PFSK-1 (cell line): ENCODE results near the gene DPEP1.

ENCODE experiments used
- FOXP2 ChIP-seq: optimal IDR thresholded peaks from 2 replicates; pipeline ENCODE3; 2011; ENCODE audit warnings: borderline replicate concordance, control low read depth, inconsistent platforms; ENCODE audit not compliant: insufficient read depth; ENCODE audit errors: extremely low read length, extremely low read depth
- POLR2AphosphoS5 ChIP-seq: IDR thresholded peaks from 2 replicates; pipeline ENCODE4 v1.6.1; 2012; ENCODE audit warnings: low read depth, mild to moderate bottlenecking, control low read depth, low read length, moderate library complexity
- SIN3A ChIP-seq: IDR thresholded peaks from 2 replicates; pipeline ENCODE4 v1.6.1; 2012; ENCODE audit warnings: mild to moderate bottlenecking, low read length, moderate library complexity, borderline replicate concordance; ENCODE audit not compliant: insufficient read depth
- TAF1 ChIP-seq: IDR thresholded peaks from 2 replicates; pipeline ENCODE4 v1.6.1; 2012; ENCODE audit warnings: low read length, control low read depth, borderline replicate concordance; ENCODE audit not compliant: insufficient read depth
- TF ChIP-seq, protein P1 (sequence below), 2 experiments: IDR thresholded peaks; 2 replicates each; pipeline versions ENCODE4 v1.6.1 to v1.8.0; 2011 to 2012; ENCODE audit warnings: low read depth in 2 of 2, low read length in 2 of 2, control low read depth in 1 of 2, inconsistent platforms in 1 of 2, mild to moderate bottlenecking in 1 of 2, moderate library complexity in 1 of 2; ENCODE audit not compliant: insufficient read depth in 1 of 2

The DPEP1 gene

DNA sequence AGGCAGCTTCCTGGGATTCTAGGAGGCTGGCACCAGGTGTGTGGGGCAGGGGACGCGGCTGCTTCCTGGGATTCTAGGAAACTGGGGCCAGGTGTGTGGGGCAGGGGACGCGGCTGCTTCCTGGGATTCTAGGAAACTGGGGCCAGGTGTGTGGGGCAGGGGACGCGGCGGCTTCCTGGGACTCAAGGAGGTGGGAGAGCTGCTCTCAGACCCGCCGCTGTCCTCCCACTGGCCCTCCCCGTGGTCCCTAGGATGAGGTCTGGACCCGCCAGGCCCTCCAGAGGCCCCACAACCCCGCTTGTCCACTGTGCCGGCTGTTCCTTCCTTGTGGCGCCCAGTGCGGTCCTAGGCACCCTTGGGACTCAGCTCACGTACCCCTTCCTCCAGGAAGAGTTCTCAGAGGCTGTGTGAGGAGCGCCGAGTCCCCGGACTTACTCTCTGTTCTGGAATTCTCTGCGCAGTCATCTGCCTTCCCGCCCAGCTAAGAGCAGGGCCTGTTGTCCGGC lies 565 bp downstream of the DPEP1 start:
- TF ChIP-seq TAF1 (no peak), POLR2AphosphoS5 (no peak), FOXP2 (no peak), SIN3A (no peak)
- TF ChIP-seq, protein P1, sequence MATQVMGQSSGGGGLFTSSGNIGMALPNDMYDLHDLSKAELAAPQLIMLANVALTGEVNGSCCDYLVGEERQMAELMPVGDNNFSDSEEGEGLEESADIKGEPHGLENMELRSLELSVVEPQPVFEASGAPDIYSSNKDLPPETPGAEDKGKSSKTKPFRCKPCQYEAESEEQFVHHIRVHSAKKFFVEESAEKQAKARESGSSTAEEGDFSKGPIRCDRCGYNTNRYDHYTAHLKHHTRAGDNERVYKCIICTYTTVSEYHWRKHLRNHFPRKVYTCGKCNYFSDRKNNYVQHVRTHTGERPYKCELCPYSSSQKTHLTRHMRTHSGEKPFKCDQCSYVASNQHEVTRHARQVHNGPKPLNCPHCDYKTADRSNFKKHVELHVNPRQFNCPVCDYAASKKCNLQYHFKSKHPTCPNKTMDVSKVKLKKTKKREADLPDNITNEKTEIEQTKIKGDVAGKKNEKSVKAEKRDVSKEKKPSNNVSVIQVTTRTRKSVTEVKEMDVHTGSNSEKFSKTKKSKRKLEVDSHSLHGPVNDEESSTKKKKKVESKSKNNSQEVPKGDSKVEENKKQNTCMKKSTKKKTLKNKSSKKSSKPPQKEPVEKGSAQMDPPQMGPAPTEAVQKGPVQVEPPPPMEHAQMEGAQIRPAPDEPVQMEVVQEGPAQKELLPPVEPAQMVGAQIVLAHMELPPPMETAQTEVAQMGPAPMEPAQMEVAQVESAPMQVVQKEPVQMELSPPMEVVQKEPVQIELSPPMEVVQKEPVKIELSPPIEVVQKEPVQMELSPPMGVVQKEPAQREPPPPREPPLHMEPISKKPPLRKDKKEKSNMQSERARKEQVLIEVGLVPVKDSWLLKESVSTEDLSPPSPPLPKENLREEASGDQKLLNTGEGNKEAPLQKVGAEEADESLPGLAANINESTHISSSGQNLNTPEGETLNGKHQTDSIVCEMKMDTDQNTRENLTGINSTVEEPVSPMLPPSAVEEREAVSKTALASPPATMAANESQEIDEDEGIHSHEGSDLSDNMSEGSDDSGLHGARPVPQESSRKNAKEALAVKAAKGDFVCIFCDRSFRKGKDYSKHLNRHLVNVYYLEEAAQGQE (IDR thresholded peaks at IDR 0.05; ENCODE audit: insufficient read depth in 1 of 2, low read depth in 2 of 2, low read length in 2 of 2), result no peak

DNA sequence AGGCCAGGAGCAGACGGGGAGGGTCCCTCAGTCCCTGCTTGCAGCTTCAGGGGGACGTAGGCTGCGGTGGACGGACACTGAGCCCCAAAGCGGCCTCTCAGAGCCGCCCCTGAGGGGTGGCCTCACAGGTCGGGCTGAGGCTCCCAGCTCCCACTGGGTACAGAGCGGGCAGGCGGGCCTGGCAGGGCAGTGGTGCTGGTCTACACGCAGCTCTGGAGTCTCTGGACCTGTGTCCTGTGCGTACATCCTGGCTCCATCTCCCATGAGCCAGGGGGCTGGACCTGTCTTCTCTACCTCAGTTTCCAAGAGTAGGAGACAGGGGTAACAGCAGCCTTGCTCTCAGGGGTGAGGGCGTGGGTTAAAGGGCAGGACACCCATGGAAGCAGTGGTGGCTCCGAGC lies 1.7 kb downstream of the DPEP1 start:
- TF ChIP-seq, protein P1 (IDR thresholded peaks at IDR 0.05; ENCODE audit: insufficient read depth in 1 of 2, low read depth in 2 of 2, low read length in 2 of 2), result no peak
- no peak for TF ChIP-seq FOXP2
- TF ChIP-seq TAF1, result no peak
- no peak for TF ChIP-seq POLR2AphosphoS5
- no peak for TF ChIP-seq SIN3A

DNA sequence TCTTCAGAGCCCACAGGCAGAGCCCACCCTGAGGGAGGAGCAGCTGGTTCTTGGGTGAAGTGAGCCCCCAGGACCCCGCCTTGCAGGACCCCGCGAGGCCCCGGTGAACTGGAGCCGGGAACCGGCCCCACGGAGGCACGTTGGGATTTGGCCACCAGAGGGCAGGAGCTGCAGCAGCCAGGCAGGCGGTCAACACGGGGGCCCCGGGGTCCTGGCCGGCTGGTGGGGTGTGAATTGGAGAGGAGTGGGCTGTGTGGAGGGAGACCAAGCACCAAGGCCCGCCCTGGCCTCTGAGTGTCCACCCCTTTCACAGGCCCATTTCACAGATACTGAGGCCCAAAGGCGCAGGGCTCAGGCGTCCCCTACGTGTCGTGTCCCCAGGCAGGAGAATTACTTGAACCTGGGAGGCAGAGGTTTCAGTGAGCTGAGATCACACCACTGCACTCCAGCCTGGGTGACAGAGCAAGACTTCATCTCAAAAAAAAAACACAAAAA lies 2.2 kb downstream of the DPEP1 start:
- TF ChIP-seq, protein P1 (IDR thresholded peaks at IDR 0.05; ENCODE audit: insufficient read depth in 1 of 2, low read depth in 2 of 2, low read length in 2 of 2), result no peak
- TF ChIP-seq POLR2AphosphoS5 (no peak), FOXP2 (no peak), TAF1 (no peak), SIN3A (no peak)

DNA sequence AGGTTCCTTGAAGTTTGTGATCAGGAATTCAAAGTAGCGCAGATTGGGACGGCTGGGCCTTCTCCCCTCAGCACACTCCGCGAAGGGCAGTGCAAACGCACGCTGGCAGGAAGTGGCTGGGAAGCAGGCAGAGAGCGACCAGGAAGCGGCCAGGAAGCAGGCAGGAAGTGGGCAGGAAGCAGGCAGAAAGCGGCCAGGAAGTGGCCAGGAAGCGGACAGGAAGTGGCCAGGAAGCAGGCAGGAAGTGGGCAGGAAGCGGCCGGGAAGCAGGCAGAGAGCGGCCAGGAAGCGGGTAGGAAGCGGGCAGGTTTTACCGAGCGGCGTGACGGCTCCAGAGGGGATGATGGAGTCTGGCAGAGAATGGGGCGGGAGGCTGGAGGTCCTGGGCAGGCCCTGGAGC lies 3.2 kb downstream of the DPEP1 start:
- TF ChIP-seq TAF1, result no peak
- TF ChIP-seq POLR2AphosphoS5, result no peak
- TF ChIP-seq, protein P1 (IDR thresholded peaks at IDR 0.05; ENCODE audit: insufficient read depth in 1 of 2, low read depth in 2 of 2, low read length in 2 of 2), result peak in 1 of 2 experiments; percentile 51; a peak in 1 of 4 replicates
- TF ChIP-seq FOXP2, result peak; percentile 71
- TF ChIP-seq SIN3A, result peak; percentile 88; the same call in 1 of the 2 replicates

DNA sequence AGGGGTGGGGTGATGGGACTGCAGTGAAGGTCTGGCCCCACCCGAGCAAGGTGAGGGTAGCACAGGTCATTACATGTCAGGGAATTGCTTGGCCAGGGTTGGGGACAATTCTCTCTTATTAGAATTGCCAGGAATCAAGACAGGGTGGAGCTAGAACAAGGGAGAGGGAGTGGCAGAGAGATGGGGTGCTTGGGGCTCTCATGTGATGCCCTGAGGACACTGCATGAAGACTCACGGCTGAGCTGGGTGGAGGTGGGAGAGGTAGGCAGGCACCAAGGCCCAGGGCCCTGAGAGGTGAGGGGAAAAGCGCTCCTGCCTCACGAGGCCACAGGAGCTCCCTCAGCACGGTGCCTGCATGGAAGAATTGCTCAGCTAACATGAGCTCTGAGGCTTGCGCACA lies 3.6 kb downstream of the DPEP1 start:
- TF ChIP-seq, protein P1 (IDR thresholded peaks at IDR 0.05; ENCODE audit: insufficient read depth in 1 of 2, low read depth in 2 of 2, low read length in 2 of 2), result no peak
- no peak for TF ChIP-seq FOXP2
- no peak for TF ChIP-seq SIN3A
- no peak for TF ChIP-seq TAF1
- TF ChIP-seq POLR2AphosphoS5, result no peak
